ENCODE results near the gene TNRC6B. TPM values are rescaled to one million over a fixed set of nuclear protein-coding genes. Genes with fewer than 3 reads are reported as not detected.

Gene TNRC6B
- total RNA-seq, 1 experiment from 2014 or later: 58.1 TPM

DNA sequence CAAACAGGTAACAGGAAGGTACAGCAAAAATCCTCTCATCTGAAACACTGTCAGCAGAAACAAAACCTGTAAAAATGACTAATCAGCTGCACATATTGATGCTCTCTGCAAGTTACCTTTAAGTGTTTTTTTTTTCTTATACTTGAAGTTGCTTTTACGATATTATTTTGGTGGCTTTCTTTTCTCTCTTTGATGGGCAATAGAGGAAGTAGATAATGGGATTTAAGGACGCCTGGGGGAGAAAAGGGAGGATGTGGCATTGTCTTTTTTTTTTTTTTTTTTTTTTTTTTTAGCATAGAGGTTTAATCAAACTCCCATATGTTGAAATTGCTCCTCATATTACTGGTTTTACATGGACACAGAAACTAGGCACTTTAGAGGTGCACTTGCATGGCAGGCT lies 157.2 kb downstream of the TNRC6B start:
- no peak for DNase-seq
- Histone ChIP-seq H2BK15ac (ENCODE audit: low read depth, low read length) (no peak overlapping the region), H3K23ac (ENCODE audit: insufficient read length, low read depth, low read length) (no peak overlapping the region), H4K8ac (replicated peaks; ENCODE audit: insufficient read length, low read depth, low read length) (no peak overlapping the region), H3K79me1 (ENCODE audit: insufficient read depth, low read depth, low read length, poor library complexity, severe bottlenecking) (no peaks in the 10 kb centered on the region), H2AFZ (ENCODE audit: low read length) (no peak overlapping the region), H3K9ac (ENCODE audit: extremely low read depth, insufficient read length, low read length) (no peak overlapping the region), H2AK5ac (ENCODE audit: insufficient read length, low read length) (no peak overlapping the region), H3K14ac (ENCODE audit: insufficient read depth, low read length) (no peak overlapping the region), H4K20me1 (ENCODE audit: control insufficient read depth, insufficient read depth, insufficient read length) (peaks cover 2% of the 10 kb centered on the region), H2BK12ac (ENCODE audit: insufficient read length, low read depth, low read length) (no peak overlapping the region), H3K79me2 (ENCODE audit: insufficient read depth, low read length) (no peaks in the 10 kb centered on the region), H3K18ac (ENCODE audit: insufficient read length, low read depth, low read length) (no peak overlapping the region), H4K5ac (ENCODE audit: insufficient read length, low read depth, low read length) (no peak overlapping the region), H4K91ac (ENCODE audit: insufficient read length, low read depth, low read length) (no peak overlapping the region), H2BK120ac (ENCODE audit: low read depth, low read length, poor library complexity, severe bottlenecking) (no peak overlapping the region), H2BK20ac (ENCODE audit: low read depth, low read length, poor library complexity, severe bottlenecking) (no peak overlapping the region), H2BK5ac (ENCODE audit: insufficient read length, low read length) (no peak overlapping the region), H3K9me3 (ENCODE audit: control insufficient read depth, low read depth, low read length) (no peaks in the 10 kb centered on the region), H3T11ph (ENCODE audit: low read length) (no peak overlapping the region), H3K23me2 (ENCODE audit: insufficient read length, low read depth, low read length, poor library complexity, severe bottlenecking) (no peaks in the 10 kb centered on the region), H3K27ac (ENCODE audit: insufficient read length, low read depth, low read length) (no peak overlapping the region), H3K4ac (ENCODE audit: low read depth, low read length) (no peak overlapping the region), H3K4me2 (ENCODE audit: insufficient read depth, insufficient read length, low read length) (no peak overlapping the region), H3K27me3 (ENCODE audit: insufficient read depth, low read length) (no peaks in the 10 kb centered on the region), H3K56ac (ENCODE audit: insufficient read length, low read depth, low read length) (no peak overlapping the region), H3K4me1 (ENCODE audit: insufficient read depth, low read length) (peaks cover 7% of the 10 kb centered on the region)
- Mint-ChIP-seq H3K27ac (peak overlapping the region in 1 of 3 experiments; percentile 3; a peak in 2 of 7 replicates), H3K9me3 (no peaks in the 10 kb centered on the region), H3K4me3 (peak overlapping the region in 1 of 2 experiments; percentile 19; a peak in 3 of 5 replicates), H3K27me3 (ENCODE audit: low read depth) (no peaks in the 10 kb centered on the region; the same call in none of the 2 replicates), H3K4me1 (peaks cover 43 to 52% of the 10 kb centered on the region in 2 experiments), H3K36me3 (ENCODE audit: insufficient read depth in 1 of 3, low read depth in 3 of 3) (peaks cover 0 to 28% (median 7%) of the 10 kb centered on the region in 3 experiments; a peak in 2 of 7 replicates)
- WGBS (ENCODE audit: extremely low coverage, insufficient read length, low lambda C conversion rate): no CpG with 5 or more reads among the region's 2 CpGs
- TF ChIP-seq, protein P1, sequence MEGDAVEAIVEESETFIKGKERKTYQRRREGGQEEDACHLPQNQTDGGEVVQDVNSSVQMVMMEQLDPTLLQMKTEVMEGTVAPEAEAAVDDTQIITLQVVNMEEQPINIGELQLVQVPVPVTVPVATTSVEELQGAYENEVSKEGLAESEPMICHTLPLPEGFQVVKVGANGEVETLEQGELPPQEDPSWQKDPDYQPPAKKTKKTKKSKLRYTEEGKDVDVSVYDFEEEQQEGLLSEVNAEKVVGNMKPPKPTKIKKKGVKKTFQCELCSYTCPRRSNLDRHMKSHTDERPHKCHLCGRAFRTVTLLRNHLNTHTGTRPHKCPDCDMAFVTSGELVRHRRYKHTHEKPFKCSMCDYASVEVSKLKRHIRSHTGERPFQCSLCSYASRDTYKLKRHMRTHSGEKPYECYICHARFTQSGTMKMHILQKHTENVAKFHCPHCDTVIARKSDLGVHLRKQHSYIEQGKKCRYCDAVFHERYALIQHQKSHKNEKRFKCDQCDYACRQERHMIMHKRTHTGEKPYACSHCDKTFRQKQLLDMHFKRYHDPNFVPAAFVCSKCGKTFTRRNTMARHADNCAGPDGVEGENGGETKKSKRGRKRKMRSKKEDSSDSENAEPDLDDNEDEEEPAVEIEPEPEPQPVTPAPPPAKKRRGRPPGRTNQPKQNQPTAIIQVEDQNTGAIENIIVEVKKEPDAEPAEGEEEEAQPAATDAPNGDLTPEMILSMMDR (conservative IDR thresholded peaks at IDR 0.05): no peak

Data from H9 (cell line).